ENCODE measurements around the gene ULK3.

DNA sequence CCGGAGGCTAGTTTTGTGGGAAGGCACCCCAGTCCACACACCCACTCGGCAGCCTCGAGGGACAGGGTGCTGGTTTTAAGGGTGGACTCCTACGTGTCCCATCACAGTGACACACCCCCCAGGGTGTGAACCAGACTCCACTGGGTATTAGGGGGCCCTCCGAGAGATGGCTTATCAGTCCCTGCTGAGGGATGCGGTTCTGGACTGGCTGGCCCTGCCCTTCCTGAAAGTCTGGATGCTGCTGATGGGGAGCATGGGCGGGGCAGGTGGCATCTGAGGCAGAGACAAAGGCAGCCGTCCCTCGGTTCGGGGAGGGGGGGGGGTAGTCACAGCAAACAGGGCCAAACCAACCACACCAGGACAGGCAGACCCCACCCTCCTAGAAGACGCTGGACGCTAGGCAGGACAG is 939 bp upstream of the ULK3 start:
- TF ChIP-seq CTCF (IDR thresholded peaks at IDR 0.05) (no peak), EP300 (IDR thresholded peaks at IDR 0.05; ENCODE audit: low read depth) (no peak), POLR2A (IDR thresholded peaks at IDR 0.05) (no peak), POLR2AphosphoS5 (IDR thresholded peaks at IDR 0.05) (no peak)
